GM19467 (cell line): ENCODE data around the gene AGTR2.
"Not testable (repeated sequence)": the region's sequence is repeated elsewhere in the genome, so short reads cannot be mapped to it uniquely, and the experiment has no call there.

Experiments
- ATAC-seq: cut with Tn5 transposase; IDR thresholded peaks from one replicate; pipeline ENCODE4 v1.9.1; 2021; ENCODE audit warnings: mild to moderate bottlenecking, moderate library complexity; ENCODE audit not compliant: unreplicated experiment

AGTR2 gene

GRCh38 chrX:116170511-116170910, at the start of gene AGTR2:
Gene AGTR2 (plus strand): TSS chrX:116170744. CDS start chrX:116172281, 1,537 bp downstream.
- no peak for ATAC-seq

- no peak for ATAC-seq
Measured at GRCh38 chrX:116135277-116135676, 35.3 kb upstream of the AGTR2 start.

- ATAC-seq, result not testable (repeated sequence)
Measured at GRCh38 chrX:116141270-116141669, 29.3 kb upstream of the AGTR2 start.

- ATAC-seq, result no peak
Measured at GRCh38 chrX:116142976-116143375, 27.6 kb upstream of the AGTR2 start.

GRCh38 chrX:116172976-116173375, 2.4 kb downstream of the AGTR2 start:
- ATAC-seq, result no peak

GRCh38 chrX:116181300-116181699, 10.8 kb downstream of the AGTR2 start:
- ATAC-seq, result no peak

GRCh38 chrX:116185163-116185562, 14.6 kb downstream of the AGTR2 start:
- no peak for ATAC-seq

GRCh38 chrX:116194649-116195048, 24.1 kb downstream of the AGTR2 start:
- ATAC-seq, result no peak

GRCh38 chrX:116198235-116198634, 27.7 kb downstream of the AGTR2 start:
- ATAC-seq, result no peak

- no peak for ATAC-seq
Measured at GRCh38 chrX:116198810-116199209, 28.3 kb downstream of the AGTR2 start.

GRCh38 chrX:116204932-116205331, 34.4 kb downstream of the AGTR2 start:
- ATAC-seq, result no peak

GRCh38 chrX:116213262-116213661, 42.7 kb downstream of the AGTR2 start:
- no peak for ATAC-seq

- ATAC-seq, result not testable (repeated sequence)
Measured at GRCh38 chrX:116217080-116217479, 46.5 kb downstream of the AGTR2 start.
